GM10248 (cell line): ENCODE results near the gene MRPL49.
A peak's percentile ranks its signal among the peaks of the same experiment; 100 is the strongest.

Experiments used
- CTCF ChIA-PET: fragments of 300-600 bp; sonication (Branson Sonifier 250); formaldehyde crosslinking; extraction: SDS; loops from one replicate; lab custom pipeline; 2021; ENCODE audit warnings: antibody characterized with exemption; lab: Yijun Ruan, JAX
- POLR2A ChIA-PET: fragments of 350-650 bp; sonication (Branson Sonifier 250); formaldehyde crosslinking; extraction: SDS; loops from one replicate; lab custom pipeline; 2020; ENCODE audit warnings: antibody characterized with exemption; lab: Yijun Ruan, JAX
- DNase-seq: peaks from one replicate; pipeline ENCODE4 v3.0.0; 2012; ENCODE audit errors: extremely low spot score
- CTCF ChIP-seq: IDR thresholded peaks from 2 replicates; pipeline ENCODE4 v1.5.1; 2012; ENCODE audit warnings: mild to moderate bottlenecking, low read depth; ENCODE audit errors: extremely low read depth, missing control alignments, control extremely low read depth

The MRPL49 gene

GRCh38 chr11:65087216-65087615, 34.9 kb upstream of the MRPL49 start:
- CTCF ChIA-PET: interaction anchor here (2.5 kb wide), 1 partner anchor 24 kb away, joined by 18 read pairs; the partner anchor contains the start of gene TM7SF2
- no peak for TF ChIP-seq CTCF
- no peak for DNase-seq
- POLR2A ChIA-PET: no interaction called here

- no peak for DNase-seq
- ChIA-PET POLR2A (no interaction called here), CTCF (interaction anchor here (3.8 kb wide), 1 partner anchor 23 kb away, joined by 22 read pairs; the partner anchor contains the start of gene TM7SF2)
- no peak for TF ChIP-seq CTCF
Measured at GRCh38 chr11:65087827-65088226, 34.3 kb upstream of the MRPL49 start.

- CTCF ChIA-PET: interaction anchor here (0.9 to 3.8 kb wide), 3 partner anchors 21 to 76 kb away, joined by 4 to 22 read pairs (median 4); partner anchors contain the start of genes ARL2, TM7SF2 and ZNHIT2
Measured at GRCh38 chr11:65089621-65090020, 32.5 kb upstream of the MRPL49 start.

GRCh38 chr11:65090628-65091027, 31.5 kb upstream of the MRPL49 start:
- TF ChIP-seq CTCF: no peak
- ChIA-PET POLR2A (interaction anchor here (0.6 kb wide), 1 partner anchor 175 kb away, joined by 3 read pairs; no protein-coding TSS in a partner anchor), CTCF (interaction anchor here (1.2 to 3.8 kb wide), 3 partner anchors 12 to 20 kb away, joined by 3 to 22 read pairs (median 4); partner anchors contain the start of gene TM7SF2)
- DNase-seq: no peak

More at GRCh38 chr11:65089621-65090020, 32.5 kb upstream of the MRPL49 start:
- POLR2A ChIA-PET: no interaction called here
- no peak for DNase-seq
- no peak for TF ChIP-seq CTCF

GRCh38 chr11:65095427-65095826, 26.7 kb upstream of the MRPL49 start:
- ChIA-PET CTCF (interaction anchor here (1.1 to 10.5 kb wide), 2 partner anchors 12 to 15 kb away, joined by 5 to 165 read pairs; partner anchors contain the start of genes CDCA5, TM7SF2 and ZFPL1), POLR2A (interaction anchor here (0.7 kb wide), 1 partner anchor 20 kb away, joined by 6 read pairs; no protein-coding TSS in a partner anchor)
- DNase-seq: no peak
- no peak for TF ChIP-seq CTCF

GRCh38 chr11:65095974-65096806, 25.9 kb upstream of the MRPL49 start, which contains the start of gene VPS51:
Gene VPS51, plus strand, starts transcription at chr11:65096214. Its CDS starts 37 bp downstream, at chr11:65096251.
- TF ChIP-seq CTCF: no peak
- CTCF ChIA-PET: interaction anchor here (1.0 to 10.5 kb wide), 3 partner anchors 15 to 69 kb away, joined by 3 to 165 read pairs (median 5); partner anchors contain the start of genes SNX15 and TM7SF2
- POLR2A ChIA-PET: interaction anchor here (0.5 to 1.3 kb wide), 3 partner anchors 16 to 311 kb away, joined by 3 to 4 read pairs (median 3); partner anchors contain the start of gene TM7SF2
- peak; percentile 90 for DNase-seq
